Measurements from ENCODE around the gene GNGT1.

Gene GNGT1

DNA sequence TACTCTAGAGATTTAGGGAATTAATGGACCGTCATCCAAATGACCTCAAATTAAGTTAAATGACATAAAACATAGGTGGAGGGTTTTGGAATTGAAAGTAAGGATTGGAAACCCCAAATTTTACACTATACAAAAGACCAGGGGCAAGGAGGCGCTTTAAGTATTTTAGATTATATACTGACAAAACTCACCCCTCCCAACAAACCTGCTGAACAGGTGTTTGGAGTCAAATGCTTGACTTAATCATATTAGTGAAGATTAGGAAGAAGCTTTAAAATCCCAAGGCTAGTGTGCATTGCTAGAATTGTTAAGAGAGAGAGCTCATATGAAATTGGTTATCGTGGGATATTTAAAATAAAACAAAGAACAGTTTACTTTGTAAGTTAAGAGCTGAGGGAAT lies at the start of gene GNGT1:
Gene GNGT1 (plus strand): TSS at position 301 of the 400 bp plus-strand sequence. CDS start 180 bp downstream, outside the sequence.
- DNase-seq (ENCODE audit: extremely low read depth in 1 of 2, low read depth in 1 of 2) = no peak

DNA sequence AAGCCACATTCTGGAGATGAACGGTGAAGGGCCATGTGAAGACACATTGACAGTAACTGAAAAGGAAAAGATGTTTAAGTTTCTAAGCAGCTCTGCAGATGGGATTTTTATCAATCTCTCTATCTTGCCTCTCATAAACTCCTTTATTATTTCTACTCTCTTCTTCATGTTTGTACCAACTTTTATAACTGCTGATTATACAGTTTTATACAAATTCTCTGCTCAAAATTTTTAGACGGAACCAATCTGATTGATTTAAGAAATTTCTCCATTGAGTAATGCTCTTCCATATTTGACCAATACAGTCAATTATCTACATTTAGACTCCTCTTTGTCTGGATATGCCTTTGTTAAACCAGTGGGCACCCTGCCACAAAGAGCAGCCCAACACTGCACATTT lies 47.5 kb upstream of the GNGT1 start:
- no peak for DNase-seq (ENCODE audit: extremely low read depth in 1 of 2, low read depth in 1 of 2)

DNA sequence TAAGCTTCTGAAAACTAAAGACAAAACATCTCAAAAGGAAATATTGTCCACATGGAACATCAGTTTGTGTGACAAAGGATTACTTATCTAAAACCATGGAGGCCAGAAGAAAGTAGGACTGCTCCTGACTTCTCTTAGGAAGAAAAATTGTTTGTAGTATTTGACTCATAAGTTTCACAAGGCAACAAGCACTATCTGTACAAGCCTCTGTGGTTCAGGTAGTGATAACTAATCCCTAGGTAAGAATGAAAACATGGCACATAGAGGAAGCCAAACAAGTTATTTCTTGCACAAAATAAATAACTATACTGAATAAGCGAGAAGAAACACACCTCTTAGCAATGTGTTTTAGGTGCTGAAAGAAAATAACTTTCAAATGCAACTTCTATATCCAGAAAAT lies 46.1 kb upstream of the GNGT1 start:
- no peak for DNase-seq (ENCODE audit: extremely low read depth in 1 of 2, low read depth in 1 of 2)

DNA sequence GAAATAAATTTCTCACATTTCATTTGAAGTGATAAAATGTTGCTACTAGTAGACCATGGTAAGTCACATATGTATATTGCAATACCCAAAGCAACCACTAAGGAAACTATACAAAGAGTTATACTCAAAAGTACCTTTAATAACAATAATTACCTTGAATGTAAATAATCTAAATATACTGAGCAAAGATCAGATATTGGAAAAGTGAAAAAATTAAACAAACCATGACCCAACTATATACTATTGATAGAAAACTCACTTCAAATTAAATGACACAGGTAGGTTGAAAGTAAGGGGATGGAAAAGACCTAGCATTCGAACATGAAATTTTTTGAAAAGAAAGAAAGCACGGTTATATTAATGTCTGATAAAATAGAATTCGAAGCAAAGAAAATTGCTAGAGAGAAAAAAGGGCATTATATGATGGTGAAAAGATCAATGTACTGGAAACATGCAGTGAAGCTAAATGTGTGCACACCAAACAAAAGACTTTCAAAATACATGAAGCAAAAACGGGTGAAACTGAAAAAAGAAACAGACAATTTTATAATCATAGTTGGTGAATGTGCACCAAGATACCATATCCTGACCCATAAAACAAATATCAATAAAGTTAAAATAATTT lies 44.9 kb upstream of the GNGT1 start:
- DNase-seq (ENCODE audit: extremely low read depth in 1 of 2, low read depth in 1 of 2) = no peak

GRCh38 chr7:93862651-93863050 lies 43.7 kb upstream of the GNGT1 start:
- DNase-seq (ENCODE audit: extremely low read depth in 1 of 2, low read depth in 1 of 2) = no peak

- DNase-seq (ENCODE audit: extremely low read depth in 1 of 2, low read depth in 1 of 2) = no peak
These were observed 39.5 kb upstream of the GNGT1 start for GRCh38 chr7:93866886-93867285.

DNA sequence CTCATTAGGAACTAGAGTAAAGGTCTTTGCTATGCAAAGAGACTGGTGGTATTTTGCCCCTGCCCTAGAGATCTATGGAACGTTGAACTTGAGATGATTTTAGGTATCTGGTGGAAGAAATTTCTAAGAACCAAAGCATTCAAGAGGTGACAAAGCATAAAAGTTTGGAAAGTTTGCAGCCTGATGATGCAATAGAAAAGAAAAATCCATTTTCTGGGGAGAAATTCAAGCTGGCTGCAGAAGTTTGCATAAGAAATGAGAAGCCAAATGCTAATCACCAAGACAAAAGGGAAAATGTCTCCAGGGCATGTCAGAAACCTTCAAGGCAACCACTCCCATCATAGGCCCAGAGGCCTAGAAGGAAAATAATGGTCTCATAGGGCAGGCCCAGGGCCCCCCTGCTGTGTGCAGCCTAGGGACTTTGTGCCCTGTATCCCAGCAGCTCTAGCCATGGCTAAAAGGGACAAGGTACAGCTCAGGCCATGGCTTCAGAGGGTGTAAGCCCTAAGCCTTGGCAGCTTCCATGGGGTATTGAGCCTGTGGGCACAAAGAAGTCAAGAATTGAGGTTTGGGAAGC lies 32.3 kb upstream of the GNGT1 start:
- no peak for DNase-seq (ENCODE audit: extremely low read depth in 1 of 2, low read depth in 1 of 2)

DNA sequence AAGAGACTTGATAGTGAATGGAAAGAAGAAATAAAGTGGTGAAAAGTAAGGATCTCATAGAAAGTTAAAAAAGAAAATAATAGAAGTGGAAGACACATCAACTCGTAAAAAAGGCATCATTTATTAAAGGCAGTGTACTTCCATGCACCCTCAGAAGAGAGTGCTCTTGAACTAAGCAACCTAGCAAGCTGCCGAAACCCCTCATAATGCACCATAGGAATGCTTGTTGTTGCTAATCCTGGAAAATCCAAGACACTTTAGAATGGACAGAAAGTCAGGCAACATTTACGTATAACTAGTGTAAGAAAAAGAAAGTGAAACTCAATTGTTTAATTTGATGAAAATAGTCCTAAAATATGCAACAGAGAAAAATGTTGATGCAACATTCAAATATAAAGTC lies 28.6 kb upstream of the GNGT1 start:
- no peak for DNase-seq (ENCODE audit: extremely low read depth in 1 of 2, low read depth in 1 of 2)

DNA sequence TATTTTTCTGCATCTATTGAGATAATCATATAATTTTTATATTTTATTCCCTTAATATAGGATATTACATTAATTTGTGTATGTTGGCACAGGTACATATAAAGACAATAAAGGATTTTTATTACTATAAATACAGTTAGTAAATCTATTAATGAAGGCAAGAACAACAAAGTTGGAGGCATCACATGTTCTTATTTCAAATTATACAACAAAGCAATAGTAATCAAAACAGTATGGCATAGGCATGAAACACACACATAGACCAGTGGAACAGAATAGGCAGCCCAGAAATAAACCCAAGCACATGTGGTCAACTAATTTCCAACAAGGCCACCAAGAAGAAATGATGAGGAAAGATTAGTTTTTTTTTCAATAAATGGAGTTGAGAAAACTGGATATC lies 27.0 kb upstream of the GNGT1 start:
- no peak for DNase-seq (ENCODE audit: extremely low read depth in 1 of 2, low read depth in 1 of 2)

DNA sequence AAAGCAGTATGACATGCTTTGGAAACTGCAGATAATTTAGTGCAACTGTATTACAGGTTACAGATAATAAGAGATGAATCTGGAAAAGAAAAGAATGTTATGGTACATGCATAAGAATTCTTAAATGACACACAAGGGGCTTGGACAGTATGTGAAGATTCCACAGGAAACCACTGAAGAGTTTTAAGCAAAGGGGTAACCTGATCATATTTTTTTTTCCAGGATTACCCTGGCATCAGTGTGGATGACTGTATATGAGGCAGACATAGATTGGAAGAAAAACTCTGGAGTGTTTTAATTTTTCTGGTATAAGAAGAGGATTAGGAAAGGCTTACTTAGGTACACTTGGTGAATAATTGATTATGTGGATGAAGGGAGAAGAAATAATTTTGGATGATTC lies 23.9 kb upstream of the GNGT1 start:
- DNase-seq (ENCODE audit: extremely low read depth in 1 of 2, low read depth in 1 of 2) = no peak

DNA sequence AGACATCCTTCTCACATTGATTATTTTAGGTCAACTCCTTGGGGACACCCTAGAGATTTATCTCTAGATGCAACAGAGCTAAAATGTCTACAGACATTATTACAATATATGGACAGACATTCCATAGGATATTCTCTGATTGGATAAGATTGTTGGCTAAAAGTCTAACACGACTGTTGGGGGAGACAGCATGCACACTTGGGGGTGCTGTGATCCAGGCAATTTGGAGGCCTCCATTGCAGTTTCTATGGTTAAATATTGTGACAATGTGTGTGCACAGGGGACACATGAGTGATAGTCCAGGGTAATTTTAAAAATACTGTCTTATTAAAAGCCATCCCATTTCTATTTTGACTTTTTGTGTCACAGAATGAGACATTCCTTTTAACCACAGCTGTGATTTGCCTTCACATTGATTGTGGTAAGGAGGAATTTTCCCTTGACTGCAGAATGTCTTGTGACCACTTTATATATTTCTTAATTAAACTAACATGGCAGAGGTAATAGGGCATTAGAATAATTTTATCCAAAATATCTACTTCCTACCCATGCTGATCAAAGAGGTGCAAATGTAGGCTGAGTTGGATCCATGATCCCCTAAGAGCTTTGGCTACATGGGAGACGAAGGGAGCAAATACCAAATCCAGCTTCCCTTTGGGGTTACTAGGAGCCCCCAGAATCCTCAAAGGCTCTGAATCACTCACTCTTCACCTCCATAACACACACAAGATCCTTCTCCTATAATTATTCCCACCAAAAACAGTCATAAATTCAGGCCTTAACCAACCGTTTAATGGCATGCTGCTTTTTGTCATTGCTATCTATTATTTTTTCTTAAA lies 23.1 kb upstream of the GNGT1 start:
- DNase-seq (ENCODE audit: extremely low read depth in 1 of 2, low read depth in 1 of 2) = no peak

GRCh38 chr7:93883917-93884345 lies 22.4 kb upstream of the GNGT1 start:
- no peak for DNase-seq (ENCODE audit: extremely low read depth in 1 of 2, low read depth in 1 of 2)

DNA sequence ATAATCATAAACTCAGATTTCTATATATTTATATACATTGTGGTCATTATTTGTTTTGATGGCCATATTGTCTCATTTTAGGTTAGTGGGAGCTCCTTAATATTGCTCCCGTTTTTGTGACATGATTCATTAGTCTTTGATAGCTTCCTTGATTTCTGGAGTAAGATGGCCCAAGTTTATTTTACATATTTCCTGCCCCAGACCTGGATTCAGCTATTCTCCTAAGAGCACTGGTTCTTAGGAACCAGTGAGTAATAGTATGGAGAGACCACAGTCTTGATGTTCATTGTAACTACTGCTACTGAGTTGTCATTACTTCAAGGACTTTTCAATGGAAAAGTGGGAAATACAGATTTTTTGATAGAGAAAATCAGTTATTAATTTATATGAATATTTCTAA lies 21.8 kb upstream of the GNGT1 start:
- DNase-seq (ENCODE audit: extremely low read depth in 1 of 2, low read depth in 1 of 2) = no peak

GRCh38 chr7:93889261-93889660 lies 17.1 kb upstream of the GNGT1 start:
- DNase-seq (ENCODE audit: extremely low read depth in 1 of 2, low read depth in 1 of 2) = no peak

- no peak for DNase-seq (ENCODE audit: extremely low read depth in 1 of 2, low read depth in 1 of 2)
These were observed 16.3 kb upstream of the GNGT1 start for GRCh38 chr7:93890041-93890463.

- DNase-seq (ENCODE audit: extremely low read depth in 1 of 2, low read depth in 1 of 2) = peak in 1 of 2 donors; percentile 6
These were observed 15.8 kb upstream of the GNGT1 start, which contains the start of gene TFPI2 for GRCh38 chr7:93890464-93891068. Gene TFPI2 (minus strand): TSS chr7:93890753. CDS start chr7:93890678, 75 bp downstream.

GRCh38 chr7:93894426-93894825 lies 11.9 kb upstream of the GNGT1 start:
- no peak for DNase-seq (ENCODE audit: extremely low read depth in 1 of 2, low read depth in 1 of 2)

- DNase-seq (ENCODE audit: extremely low read depth in 1 of 2, low read depth in 1 of 2) = no peak
These were observed 11.3 kb upstream of the GNGT1 start for GRCh38 chr7:93894966-93895640.

DNA sequence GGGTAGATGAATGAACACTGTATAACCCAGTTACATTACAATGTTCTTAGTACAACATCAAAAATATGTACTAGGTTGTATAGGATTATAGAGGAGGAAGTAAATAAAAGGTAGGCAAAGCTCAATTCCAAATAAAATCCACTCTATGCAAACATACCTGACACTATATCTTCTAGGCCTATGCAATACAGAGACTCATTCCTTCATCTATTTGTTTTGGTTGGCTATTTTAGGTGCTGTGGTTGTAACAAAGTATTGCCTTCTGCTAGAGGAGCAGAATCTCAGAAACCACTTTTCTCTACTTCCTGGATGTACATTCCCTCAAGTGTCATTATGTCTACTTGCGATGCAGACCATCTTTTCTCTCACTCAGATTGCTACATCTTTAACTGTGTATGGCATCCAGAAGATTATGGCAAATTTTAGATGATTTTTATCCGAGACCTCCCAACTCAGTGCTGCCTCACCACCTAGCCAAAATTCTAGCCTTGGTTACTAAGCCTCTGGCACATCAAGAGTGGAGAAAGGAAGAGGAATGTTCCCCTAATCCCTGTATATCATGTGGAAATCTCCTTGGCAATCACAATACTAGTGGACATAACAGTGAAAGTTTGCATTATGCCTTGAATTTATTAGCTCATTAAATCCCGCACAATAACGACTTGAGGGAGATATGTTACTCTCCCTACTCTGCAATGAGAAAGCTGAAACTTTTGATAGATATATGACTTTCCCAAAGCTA lies 10.3 kb upstream of the GNGT1 start:
- no peak for DNase-seq (ENCODE audit: extremely low read depth in 1 of 2, low read depth in 1 of 2)

GRCh38 chr7:93897680-93898079 lies 8.7 kb upstream of the GNGT1 start:
- no peak for DNase-seq (ENCODE audit: extremely low read depth in 1 of 2, low read depth in 1 of 2)

Measured in stimulated activated CD8-positive, alpha-beta memory T cell treated with anti-CD3 and anti-CD28 coated beads, Interleukin-7, amount 100 ng/mL, for 48 hours (primary cell).